HEK293 (cell line): ENCODE data around the gene DNAJC10.

Experiments used
- CTCF ChIA-PET: fragments of 350-600 bp; formaldehyde crosslinking; extraction: SDS; loops from one replicate; lab custom pipeline; 2021; ENCODE audit warnings: antibody characterized with exemption; lab: Yijun Ruan, JAX
- POLR2A ChIA-PET: fragments of 300-600 bp; formaldehyde crosslinking; extraction: SDS; loops from one replicate; lab custom pipeline; 2020; ENCODE audit warnings: antibody characterized with exemption, inconsistent platforms; lab: Yijun Ruan, JAX
- H3K27ac ChIP-seq: fragments of 200-500 bp; sonication (Bioruptor generic); 2 replicates; pipeline ENCODE4 v1.5.1; 2014; ENCODE audit warnings: low read depth, low read length, control low read depth, inconsistent platforms; ENCODE audit errors: extremely low read depth
- H3K36me3 ChIP-seq, 2 experiments: fragments of 200-500 bp in 1 of 2; sonication (Bioruptor generic) in 1 of 2; 1 replicate in 1 of 2; 2 replicates in 1 of 2; pipeline ENCODE4 v1.5.1; 2014 to 2017; ENCODE audit warnings: inconsistent platforms in 2 of 2, low read length in 2 of 2; ENCODE audit not compliant: control insufficient read depth in 2 of 2, insufficient read depth in 1 of 2
- H3K4me1 ChIP-seq: fragments of 200-500 bp; sonication (Bioruptor generic); 2 replicates; pipeline ENCODE4 v1.5.1; 2014; ENCODE audit warnings: mild to moderate bottlenecking, low read length, inconsistent platforms; ENCODE audit not compliant: control insufficient read depth, insufficient read depth
- H3K4me3 ChIP-seq: 2 replicates; pipeline ENCODE4 v1.5.1; 2011; ENCODE audit warnings: low read depth, mild to moderate bottlenecking, control low read depth, low read length, moderate library complexity
- H3K9me3 ChIP-seq: fragments of 200-500 bp; sonication (Bioruptor generic); 2 replicates; pipeline ENCODE4 v1.5.1; 2014; ENCODE audit warnings: low read depth, low read length, inconsistent platforms; ENCODE audit not compliant: control insufficient read depth, insufficient read depth
- CTCF ChIP-seq: fragments of 450-650 bp; formaldehyde crosslinking; IDR thresholded peaks from 2 replicates; pipeline ENCODE4 v1.5.1; 2016; ENCODE audit warnings: missing biosample characterization, missing genetic modification characterization
- FEZF1 ChIP-seq: fragments of 450-650 bp; formaldehyde crosslinking; IDR thresholded peaks from 2 replicates; pipeline ENCODE4 v1.5.1; 2016; ENCODE audit warnings: missing biosample characterization, missing genetic modification characterization
- KLF10 ChIP-seq: fragments of 450-650 bp; IDR thresholded peaks from 2 replicates; pipeline ENCODE4 v1.5.1; 2018; ENCODE audit warnings: missing biosample characterization, mild to moderate bottlenecking, missing genetic modification characterization
- SP7 ChIP-seq: fragments of 450-650 bp; formaldehyde crosslinking; IDR thresholded peaks from 2 replicates; pipeline ENCODE4 v1.5.1; 2016; ENCODE audit warnings: missing biosample characterization, missing genetic modification characterization
- YY2 ChIP-seq: fragments of 450-650 bp; formaldehyde crosslinking; IDR thresholded peaks from 2 replicates; pipeline ENCODE4 v1.5.1; 2016; ENCODE audit warnings: missing biosample characterization, missing genetic modification characterization
- ZBTB48 ChIP-seq: fragments of 450-650 bp; formaldehyde crosslinking; IDR thresholded peaks from 2 replicates; pipeline ENCODE4 v1.5.1; 2016; ENCODE audit warnings: missing biosample characterization, missing genetic modification characterization
- ZNF132 ChIP-seq: fragments of 450-650 bp; formaldehyde crosslinking; IDR thresholded peaks from 2 replicates; pipeline ENCODE4 v1.5.1; 2017; ENCODE audit warnings: missing biosample characterization, missing genetic modification characterization, borderline replicate concordance
- ZNF24 ChIP-seq: fragments of 450-650 bp; formaldehyde crosslinking; IDR thresholded peaks from 2 replicates; pipeline ENCODE4 v1.5.1; 2016; ENCODE audit warnings: missing biosample characterization, missing genetic modification characterization
- ZNF266 ChIP-seq: fragments of 450-650 bp; formaldehyde crosslinking; IDR thresholded peaks from 2 replicates; pipeline ENCODE4 v1.5.1; 2016; ENCODE audit warnings: missing biosample characterization, missing genetic modification characterization, low read depth
- ZNF391 ChIP-seq: fragments of 450-650 bp; formaldehyde crosslinking; IDR thresholded peaks from 2 replicates; pipeline ENCODE4 v1.5.1; 2016; ENCODE audit warnings: low read depth, missing biosample characterization, missing genetic modification characterization, borderline replicate concordance
- ZNF488 ChIP-seq: fragments of 450-650 bp; formaldehyde crosslinking; IDR thresholded peaks from 2 replicates; pipeline ENCODE4 v1.5.1; 2016; ENCODE audit warnings: missing biosample characterization, missing genetic modification characterization
- ZNF768 ChIP-seq: fragments of 450-650 bp; formaldehyde crosslinking; IDR thresholded peaks from 2 replicates; pipeline ENCODE4 v1.5.1; 2018; ENCODE audit warnings: missing biosample characterization, mild to moderate bottlenecking, missing genetic modification characterization
- ZSCAN4 ChIP-seq: fragments of 450-650 bp; formaldehyde crosslinking; IDR thresholded peaks from 2 replicates; pipeline ENCODE4 v1.5.1; 2017; ENCODE audit warnings: missing biosample characterization, missing genetic modification characterization
- TF ChIP-seq, protein P1 (sequence below): fragments of 450-650 bp; formaldehyde crosslinking; IDR thresholded peaks from 2 replicates; pipeline ENCODE4 v1.5.1; 2016; ENCODE audit warnings: missing biosample characterization, missing genetic modification characterization
- TF ChIP-seq, protein P2 (sequence below): fragments of 450-650 bp; formaldehyde crosslinking; IDR thresholded peaks from 2 replicates; pipeline ENCODE4 v1.5.1; 2016; ENCODE audit warnings: missing biosample characterization, missing genetic modification characterization
- TF ChIP-seq, protein P3 (sequence below): fragments of 450-650 bp; formaldehyde crosslinking; IDR thresholded peaks from 2 replicates; pipeline ENCODE4 v1.5.1; 2016; ENCODE audit warnings: missing biosample characterization, missing genetic modification characterization, low read depth
- TF ChIP-seq, protein P4 (sequence below): fragments of 450-650 bp; formaldehyde crosslinking; IDR thresholded peaks from 2 replicates; pipeline ENCODE4 v1.5.1; 2016; ENCODE audit warnings: missing biosample characterization, missing genetic modification characterization
- TF ChIP-seq, protein P5 (sequence below): fragments of 450-650 bp; formaldehyde crosslinking; IDR thresholded peaks from 2 replicates; pipeline ENCODE4 v1.5.1; 2017; ENCODE audit warnings: missing biosample characterization, missing genetic modification characterization

DNAJC10 gene

GRCh38 chr2:182804128-182804527 is 88.1 kb downstream of the DNAJC10 start:
- no peak overlapping the region for H3K27ac ChIP-seq
- TF ChIP-seq, protein P1, sequence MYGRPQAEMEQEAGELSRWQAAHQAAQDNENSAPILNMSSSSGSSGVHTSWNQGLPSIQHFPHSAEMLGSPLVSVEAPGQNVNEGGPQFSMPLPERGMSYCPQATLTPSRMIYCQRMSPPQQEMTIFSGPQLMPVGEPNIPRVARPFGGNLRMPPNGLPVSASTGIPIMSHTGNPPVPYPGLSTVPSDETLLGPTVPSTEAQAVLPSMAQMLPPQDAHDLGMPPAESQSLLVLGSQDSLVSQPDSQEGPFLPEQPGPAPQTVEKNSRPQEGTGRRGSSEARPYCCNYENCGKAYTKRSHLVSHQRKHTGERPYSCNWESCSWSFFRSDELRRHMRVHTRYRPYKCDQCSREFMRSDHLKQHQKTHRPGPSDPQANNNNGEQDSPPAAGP (tag by site-specific recombination), result no peak
- TF ChIP-seq YY2 (tag by site-specific recombination) (no peak), SP7 (tag by site-specific recombination) (no peak), ZNF488 (tag by site-specific recombination) (no peak), ZSCAN4 (tag by site-specific recombination) (no peak), ZNF24 (tag by site-specific recombination) (no peak)
- TF ChIP-seq, protein P2, sequence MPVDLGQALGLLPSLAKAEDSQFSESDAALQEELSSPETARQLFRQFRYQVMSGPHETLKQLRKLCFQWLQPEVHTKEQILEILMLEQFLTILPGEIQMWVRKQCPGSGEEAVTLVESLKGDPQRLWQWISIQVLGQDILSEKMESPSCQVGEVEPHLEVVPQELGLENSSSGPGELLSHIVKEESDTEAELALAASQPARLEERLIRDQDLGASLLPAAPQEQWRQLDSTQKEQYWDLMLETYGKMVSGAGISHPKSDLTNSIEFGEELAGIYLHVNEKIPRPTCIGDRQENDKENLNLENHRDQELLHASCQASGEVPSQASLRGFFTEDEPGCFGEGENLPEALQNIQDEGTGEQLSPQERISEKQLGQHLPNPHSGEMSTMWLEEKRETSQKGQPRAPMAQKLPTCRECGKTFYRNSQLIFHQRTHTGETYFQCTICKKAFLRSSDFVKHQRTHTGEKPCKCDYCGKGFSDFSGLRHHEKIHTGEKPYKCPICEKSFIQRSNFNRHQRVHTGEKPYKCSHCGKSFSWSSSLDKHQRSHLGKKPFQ (tag by site-specific recombination), result no peak
- CTCF ChIA-PET, result interaction anchor here (0.6 to 0.8 kb wide), 2 partner anchors 13 to 20 kb away, joined by 3 read pairs; no protein-coding TSS in a partner anchor
- H3K4me1 ChIP-seq, result no peaks in the 10 kb centered on the region
- no peak overlapping the region for H3K4me3 ChIP-seq
- no peaks in the 10 kb centered on the region for H3K9me3 ChIP-seq
- POLR2A ChIA-PET, result no interaction called here
- H3K36me3 ChIP-seq, result no peaks in the 10 kb centered on the region

DNA sequence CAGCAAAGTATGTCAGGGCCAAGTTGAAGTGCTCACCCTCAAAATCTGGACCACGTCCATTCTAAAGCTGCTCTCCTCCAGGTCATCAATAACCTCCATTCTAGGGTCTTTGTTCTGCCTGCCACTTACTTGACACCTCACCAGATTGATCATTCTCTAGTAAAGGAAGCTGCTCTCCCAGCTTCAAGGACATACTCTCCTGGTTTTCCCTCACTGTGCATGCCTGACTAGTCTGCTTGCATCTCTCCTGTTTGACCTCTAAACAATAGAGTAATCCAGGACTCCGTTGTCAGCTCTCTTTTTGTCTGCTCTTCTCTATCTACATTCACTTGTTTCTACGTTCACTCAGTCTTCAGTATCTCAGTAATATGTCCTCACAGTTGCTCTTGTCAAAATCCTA is 91.3 kb downstream of the DNAJC10 start:
- ChIA-PET CTCF (no interaction called here), POLR2A (no interaction called here)
- no peaks in the 10 kb centered on the region for H3K4me1 ChIP-seq

More for the DNA sequence above, 91.3 kb downstream of the DNAJC10 start:
- Histone ChIP-seq H3K4me3 (no peak overlapping the region), H3K36me3 (no peaks in the 10 kb centered on the region), H3K9me3 (no peaks in the 10 kb centered on the region), H3K27ac (no peak overlapping the region)
- TF ChIP-seq ZBTB48 (tag by site-specific recombination), result no peak
- TF ChIP-seq, protein P3, sequence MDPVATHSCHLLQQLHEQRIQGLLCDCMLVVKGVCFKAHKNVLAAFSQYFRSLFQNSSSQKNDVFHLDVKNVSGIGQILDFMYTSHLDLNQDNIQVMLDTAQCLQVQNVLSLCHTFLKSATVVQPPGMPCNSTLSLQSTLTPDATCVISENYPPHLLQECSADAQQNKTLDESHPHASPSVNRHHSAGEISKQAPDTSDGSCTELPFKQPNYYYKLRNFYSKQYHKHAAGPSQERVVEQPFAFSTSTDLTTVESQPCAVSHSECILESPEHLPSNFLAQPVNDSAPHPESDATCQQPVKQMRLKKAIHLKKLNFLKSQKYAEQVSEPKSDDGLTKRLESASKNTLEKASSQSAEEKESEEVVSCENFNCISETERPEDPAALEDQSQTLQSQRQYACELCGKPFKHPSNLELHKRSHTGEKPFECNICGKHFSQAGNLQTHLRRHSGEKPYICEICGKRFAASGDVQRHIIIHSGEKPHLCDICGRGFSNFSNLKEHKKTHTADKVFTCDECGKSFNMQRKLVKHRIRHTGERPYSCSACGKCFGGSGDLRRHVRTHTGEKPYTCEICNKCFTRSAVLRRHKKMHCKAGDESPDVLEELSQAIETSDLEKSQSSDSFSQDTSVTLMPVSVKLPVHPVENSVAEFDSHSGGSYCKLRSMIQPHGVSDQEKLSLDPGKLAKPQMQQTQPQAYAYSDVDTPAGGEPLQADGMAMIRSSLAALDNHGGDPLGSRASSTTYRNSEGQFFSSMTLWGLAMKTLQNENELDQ (tag by site-specific recombination), result no peak
- TF ChIP-seq ZNF266 (tag by site-specific recombination), result no peak
- no peak for TF ChIP-seq FEZF1 (tag by site-specific recombination)
- TF ChIP-seq CTCF (tag by site-specific recombination), result no peak
- TF ChIP-seq, protein P4, sequence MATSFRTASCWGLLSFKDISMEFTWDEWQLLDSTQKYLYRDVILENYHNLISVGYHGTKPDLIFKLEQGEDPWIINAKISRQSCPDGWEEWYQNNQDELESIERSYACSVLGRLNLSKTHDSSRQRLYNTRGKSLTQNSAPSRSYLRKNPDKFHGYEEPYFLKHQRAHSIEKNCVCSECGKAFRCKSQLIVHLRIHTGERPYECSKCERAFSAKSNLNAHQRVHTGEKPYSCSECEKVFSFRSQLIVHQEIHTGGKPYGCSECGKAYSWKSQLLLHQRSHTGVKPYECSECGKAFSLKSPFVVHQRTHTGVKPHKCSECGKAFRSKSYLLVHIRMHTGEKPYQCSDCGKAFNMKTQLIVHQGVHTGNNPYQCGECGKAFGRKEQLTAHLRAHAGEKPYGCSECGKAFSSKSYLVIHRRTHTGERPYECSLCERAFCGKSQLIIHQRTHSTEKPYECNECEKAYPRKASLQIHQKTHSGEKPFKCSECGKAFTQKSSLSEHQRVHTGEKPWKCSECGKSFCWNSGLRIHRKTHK (tag by site-specific recombination), result no peak
- TF ChIP-seq ZNF132 (tag by site-specific recombination), result no peak
- no peak for TF ChIP-seq ZNF768 (tag by site-specific recombination)
- no peak for TF ChIP-seq ZNF391 (tag by site-specific recombination)
- TF ChIP-seq KLF10 (tag by site-specific recombination), result no peak
- TF ChIP-seq, protein P5, sequence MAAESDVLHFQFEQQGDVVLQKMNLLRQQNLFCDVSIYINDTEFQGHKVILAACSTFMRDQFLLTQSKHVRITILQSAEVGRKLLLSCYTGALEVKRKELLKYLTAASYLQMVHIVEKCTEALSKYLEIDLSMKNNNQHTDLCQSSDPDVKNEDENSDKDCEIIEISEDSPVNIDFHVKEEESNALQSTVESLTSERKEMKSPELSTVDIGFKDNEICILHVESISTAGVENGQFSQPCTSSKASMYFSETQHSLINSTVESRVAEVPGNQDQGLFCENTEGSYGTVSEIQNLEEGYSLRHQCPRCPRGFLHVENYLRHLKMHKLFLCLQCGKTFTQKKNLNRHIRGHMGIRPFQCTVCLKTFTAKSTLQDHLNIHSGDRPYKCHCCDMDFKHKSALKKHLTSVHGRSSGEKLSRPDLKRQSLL, result no peak
